Osteoblast (primary cell): Measurements from ENCODE around the gene UTS2B. TPM values are rescaled to one million over a fixed set of nuclear protein-coding genes. Genes with fewer than 3 reads are reported as not detected.

Experiments used
- DNase-seq: peaks from one replicate; pipeline ENCODE4 v3.0.0; 2011; ENCODE audit warnings: low spot score, mixed read lengths; ENCODE audit not compliant: insufficient read length; ENCODE audit errors: missing footprints
- H2AFZ ChIP-seq: 2 replicates; pipeline ENCODE4 v1.6.0; 2011; ENCODE audit warnings: mild to moderate bottlenecking, low read length
- H3K27ac ChIP-seq: 2 replicates; pipeline ENCODE4 v1.5.1; 2011; ENCODE audit warnings: mild to moderate bottlenecking, low read depth, low read length, moderate library complexity
- H3K27me3 ChIP-seq: 2 replicates; pipeline ENCODE4 v1.6.0; 2012; ENCODE audit warnings: mild to moderate bottlenecking, control low read depth, inconsistent platforms, low read length, moderate library complexity; ENCODE audit not compliant: insufficient read depth
- H3K36me3 ChIP-seq: 2 replicates; pipeline ENCODE4 v1.5.1; 2011; ENCODE audit warnings: mild to moderate bottlenecking, low read length, control low read depth, moderate library complexity; ENCODE audit not compliant: insufficient read depth
- H3K4me1 ChIP-seq: 2 replicates; pipeline ENCODE4 v1.5.1; 2011; ENCODE audit warnings: mild to moderate bottlenecking, low read length, control low read depth, moderate library complexity; ENCODE audit not compliant: insufficient read depth
- H3K4me2 ChIP-seq: 2 replicates; pipeline ENCODE4 v1.6.0; 2011; ENCODE audit warnings: mild to moderate bottlenecking, low read length; ENCODE audit not compliant: insufficient read depth
- H3K4me3 ChIP-seq: fragments of 200-600 bp; sonication (generic); 3 replicates; pipeline ENCODE4 v1.5.1; 2012; ENCODE audit warnings: mild to moderate bottlenecking, low read length, inconsistent platforms; ENCODE audit not compliant: insufficient read depth
- H3K79me2 ChIP-seq: 2 replicates; pipeline ENCODE4 v1.6.0; 2012; ENCODE audit warnings: mild to moderate bottlenecking, low read length, control low read depth, inconsistent platforms; ENCODE audit not compliant: insufficient read depth
- H3K9me3 ChIP-seq: 2 replicates; pipeline ENCODE4 v1.5.1; 2011; ENCODE audit warnings: low read depth, low read length, control low read depth
- H4K20me1 ChIP-seq: 2 replicates; pipeline ENCODE4 v1.6.0; 2012; ENCODE audit warnings: mild to moderate bottlenecking, low read length, control low read depth; ENCODE audit not compliant: insufficient read depth
- CTCF ChIP-seq: IDR thresholded peaks from 2 replicates; pipeline ENCODE4 v1.5.1; 2011; ENCODE audit warnings: mild to moderate bottlenecking, low read depth, low read length, moderate library complexity; ENCODE audit errors: extremely low read depth
- total RNA-seq: library from RNA; depleted of rRNA; stranded (reverse); fragments of >200 nt; gene quantifications from 2 replicates; pipeline ENCODE4 v1.2.3, GENCODE V29; 2012

The UTS2B gene
- total RNA-seq, 1 donor: 1.1 TPM

DNA sequence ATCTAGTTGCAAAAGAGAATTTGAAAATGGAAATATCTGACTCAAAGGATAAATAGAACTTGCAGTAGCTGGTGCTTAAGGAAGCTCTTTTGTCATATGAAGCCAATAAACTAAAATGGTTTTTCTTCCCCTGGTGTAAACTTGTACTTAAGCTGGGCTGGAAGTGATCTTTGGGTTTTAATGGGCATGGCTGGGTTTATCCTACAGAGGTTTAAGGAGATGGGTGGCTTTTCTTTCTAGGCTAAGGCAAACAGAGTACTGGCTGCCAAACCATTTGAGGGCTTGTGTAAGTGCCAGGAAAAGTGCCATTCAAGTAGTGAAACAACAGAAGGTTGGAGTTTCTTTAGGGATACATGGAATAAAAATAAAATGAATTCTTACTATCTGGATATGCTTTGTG is 12.1 kb upstream of the UTS2B start:
- Histone ChIP-seq H4K20me1 (peaks cover 14% of the 10 kb centered on the region), H3K79me2 (peaks cover 98% of the 10 kb centered on the region), H3K4me1 (peaks cover 49% of the 10 kb centered on the region), H3K27me3 (no peaks in the 10 kb centered on the region), H3K4me2 (peak overlapping the region; percentile 3), H2AFZ (no peak overlapping the region), H3K36me3 (no peaks in the 10 kb centered on the region), H3K4me3 (no peak overlapping the region), H3K27ac (peak overlapping the region; percentile 37), H3K9me3 (no peaks in the 10 kb centered on the region)
- DNase-seq: no peak
- no peak for TF ChIP-seq CTCF

DNA sequence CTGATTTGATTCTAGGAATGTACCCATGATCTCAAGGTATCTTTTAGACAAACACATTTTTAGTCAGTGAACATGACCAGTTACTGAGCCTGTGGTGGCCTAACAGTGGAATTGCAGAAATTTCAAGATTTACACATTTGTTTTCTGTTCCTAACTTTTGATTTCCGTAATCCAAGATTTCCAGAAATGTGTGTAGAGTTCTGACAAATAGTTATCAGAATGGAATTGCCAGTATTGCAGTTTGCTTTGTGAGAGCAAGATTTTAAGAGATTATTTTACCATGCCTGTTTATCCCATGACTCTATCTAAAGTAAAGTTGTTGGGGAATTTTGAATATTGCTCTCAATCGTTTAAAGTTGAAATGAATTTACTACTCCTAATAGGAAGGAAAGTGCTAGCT is 11.7 kb upstream of the UTS2B start:
- Histone ChIP-seq H3K36me3 (no peaks in the 10 kb centered on the region), H2AFZ (no peak overlapping the region), H3K4me1 (peaks cover 52% of the 10 kb centered on the region), H3K79me2 (peaks cover 98% of the 10 kb centered on the region), H3K4me3 (no peak overlapping the region), H3K27me3 (no peaks in the 10 kb centered on the region), H3K27ac (peak overlapping the region; percentile 37), H4K20me1 (peaks cover 14% of the 10 kb centered on the region), H3K4me2 (peak overlapping the region; percentile 3), H3K9me3 (no peaks in the 10 kb centered on the region)
- TF ChIP-seq CTCF: no peak
- no peak for DNase-seq

DNA sequence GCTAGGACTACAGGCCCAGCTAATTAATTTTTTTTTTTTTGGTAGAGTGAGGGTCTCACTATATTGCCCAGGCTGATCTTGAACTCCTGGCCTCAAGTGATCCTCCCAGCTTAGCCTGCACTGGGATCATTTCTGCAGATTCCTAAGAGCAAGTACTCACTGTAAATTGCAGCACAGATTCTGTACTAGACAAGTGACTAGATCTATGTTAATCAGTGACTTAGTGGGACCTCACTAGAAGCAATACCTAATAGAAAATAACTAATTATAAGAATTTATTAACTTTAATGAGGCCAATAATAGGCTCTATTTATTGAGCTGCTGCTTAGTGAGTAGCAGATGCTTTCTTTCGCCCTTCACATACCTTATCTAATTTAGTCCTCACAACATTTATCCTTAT is 10.6 kb upstream of the UTS2B start:
- H3K79me2 ChIP-seq: peaks cover 98% of the 10 kb centered on the region
- no peak for DNase-seq
- H3K4me1 ChIP-seq: peaks cover 56% of the 10 kb centered on the region
- no peak overlapping the region for H3K4me3 ChIP-seq
- TF ChIP-seq CTCF: no peak
- H2AFZ ChIP-seq: no peak overlapping the region
- peaks cover 14% of the 10 kb centered on the region for H4K20me1 ChIP-seq
- no peak overlapping the region for H3K4me2 ChIP-seq
- H3K27ac ChIP-seq: no peak overlapping the region
- H3K27me3 ChIP-seq: no peaks in the 10 kb centered on the region
- no peaks in the 10 kb centered on the region for H3K36me3 ChIP-seq
- H3K9me3 ChIP-seq: no peaks in the 10 kb centered on the region

- Histone ChIP-seq H3K4me3 (no peak overlapping the region), H3K27ac (no peak overlapping the region), H4K20me1 (peaks cover 14% of the 10 kb centered on the region), H3K4me2 (no peak overlapping the region), H3K4me1 (peaks cover 53% of the 10 kb centered on the region), H3K36me3 (no peaks in the 10 kb centered on the region), H2AFZ (no peak overlapping the region), H3K27me3 (no peaks in the 10 kb centered on the region), H3K9me3 (no peaks in the 10 kb centered on the region), H3K79me2 (peaks cover 98% of the 10 kb centered on the region)
- DNase-seq: no peak
- no peak for TF ChIP-seq CTCF
Observed at GRCh38 chr3:191340351-191340750, 10.0 kb upstream of the UTS2B start.
